NCI-H1436 (cell line): ENCODE measurements around the gene KRT40.
"Not testable (repeated sequence)": the region's sequence is repeated elsewhere in the genome, so short reads cannot be mapped to it uniquely, and the experiment has no call there.

Experiments used
- DNase-seq: peaks from one replicate; lab custom pipeline; 2025; lab: John Stamatoyannopoulos, UW

Gene KRT40

GRCh38 chr17:40984226-40984625 lies at the start of gene KRT40:
Gene KRT40, minus strand, starts transcription at chr17:40984326. Its CDS starts 53 bp downstream, at chr17:40984273.
- no peak for DNase-seq

DNA sequence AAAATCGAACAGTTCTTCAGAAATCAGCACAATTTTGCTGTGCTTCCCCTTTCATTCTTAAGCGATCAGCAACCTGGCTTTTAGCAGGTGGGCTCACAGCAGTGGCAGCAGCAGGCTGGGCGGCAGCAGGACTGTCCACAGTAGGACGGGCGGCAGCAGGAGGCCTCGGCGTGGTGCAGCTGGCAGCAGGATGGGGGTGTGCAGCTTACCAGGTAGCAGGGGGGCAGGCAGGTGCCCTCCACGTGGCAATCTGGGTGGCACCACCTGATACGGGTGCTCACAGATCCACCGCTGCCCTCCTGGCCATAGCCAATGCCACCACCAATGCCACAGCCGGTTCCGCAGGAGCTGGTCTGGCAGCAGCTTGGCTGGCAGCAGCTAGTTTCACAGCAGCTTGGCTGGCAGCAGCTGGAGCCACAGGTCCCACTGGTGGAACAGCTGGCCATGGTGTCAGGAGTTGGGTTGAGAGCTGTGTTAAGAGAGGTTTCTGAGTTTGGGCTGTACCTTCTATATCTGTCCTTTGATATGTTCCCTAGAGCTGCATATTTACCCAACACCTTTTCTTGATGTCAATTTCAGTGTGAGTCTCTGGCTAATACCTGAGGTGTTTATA lies 45.6 kb upstream of the KRT40 start, which contains the start of gene KRTAP1-4:
Gene KRTAP1-4, minus strand, starts transcription at position 563 of the 613 bp plus-strand sequence. Its CDS starts 117 bp downstream, at position 446.
- DNase-seq: no peak

- no peak for DNase-seq
These were observed 42.8 kb upstream of the KRT40 start, which contains the start of gene KRTAP1-5 for GRCh38 chr17:41026715-41027471. Gene KRTAP1-5, minus strand, starts transcription at chr17:41027208. Its CDS starts 53 bp downstream, at chr17:41027155.

DNA sequence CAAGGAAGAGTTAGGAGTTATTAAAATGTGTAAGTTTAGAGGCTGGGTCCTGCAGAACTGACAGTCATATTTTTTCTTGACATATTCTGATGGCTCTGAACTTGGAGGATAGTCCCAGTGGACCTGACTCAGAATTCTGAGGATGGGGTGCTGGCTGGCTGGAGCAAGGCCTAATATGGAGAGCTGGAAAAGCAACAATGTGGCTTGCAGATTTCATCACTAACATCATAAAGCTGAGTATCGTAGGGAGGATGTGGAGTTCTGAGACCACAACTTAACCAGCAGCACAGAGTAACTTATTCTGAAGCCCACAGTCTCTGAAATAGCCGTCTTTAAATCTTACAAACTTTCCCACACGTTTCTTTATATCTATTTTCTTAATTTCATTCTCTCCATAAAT lies 40.6 kb upstream of the KRT40 start:
- no peak for DNase-seq

- DNase-seq: no peak
These were observed 36.2 kb upstream of the KRT40 start for GRCh38 chr17:41020336-41020735.

DNA sequence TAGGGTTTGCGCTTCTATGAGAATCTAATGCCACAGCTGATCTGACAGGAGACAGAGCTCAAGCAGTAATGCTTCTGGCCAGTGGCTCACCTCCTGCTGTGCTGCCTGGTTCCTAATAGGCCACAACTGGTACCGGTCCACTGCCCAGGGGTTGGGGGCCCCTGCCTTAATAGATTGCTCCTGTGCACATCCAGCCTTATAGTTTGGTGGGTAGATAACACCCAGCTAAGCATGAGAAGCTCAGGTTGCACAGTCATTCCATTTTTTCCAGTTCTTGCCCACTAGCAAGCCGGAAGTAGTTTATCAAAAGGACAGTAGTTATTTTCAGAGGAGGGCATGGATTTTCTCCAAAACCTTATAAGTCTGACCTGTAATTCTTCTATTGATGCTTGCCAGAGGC lies 35.3 kb upstream of the KRT40 start:
- no peak for DNase-seq

DNA sequence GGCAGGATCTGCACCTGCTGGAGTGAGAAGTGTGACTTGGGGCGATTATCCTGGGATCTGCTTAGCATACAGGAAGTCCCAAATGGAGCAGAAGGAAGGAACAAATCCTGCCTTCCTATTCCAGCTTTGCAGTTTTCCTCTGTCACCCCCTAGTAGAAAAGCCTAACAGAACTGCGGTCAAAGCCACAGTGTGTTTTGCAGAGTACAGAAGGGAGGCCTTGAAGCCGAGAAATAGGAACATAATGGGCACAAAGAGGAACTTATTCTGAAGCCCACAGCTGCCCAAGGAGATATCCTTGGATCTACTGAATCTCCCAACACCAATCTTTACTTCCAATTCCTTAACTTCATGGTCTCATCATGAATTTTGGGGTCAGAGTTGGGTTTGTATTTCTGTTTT lies 34.4 kb upstream of the KRT40 start:
- DNase-seq: no peak

- DNase-seq: no peak
These were observed 32.6 kb upstream of the KRT40 start for GRCh38 chr17:41016578-41017215.

DNA sequence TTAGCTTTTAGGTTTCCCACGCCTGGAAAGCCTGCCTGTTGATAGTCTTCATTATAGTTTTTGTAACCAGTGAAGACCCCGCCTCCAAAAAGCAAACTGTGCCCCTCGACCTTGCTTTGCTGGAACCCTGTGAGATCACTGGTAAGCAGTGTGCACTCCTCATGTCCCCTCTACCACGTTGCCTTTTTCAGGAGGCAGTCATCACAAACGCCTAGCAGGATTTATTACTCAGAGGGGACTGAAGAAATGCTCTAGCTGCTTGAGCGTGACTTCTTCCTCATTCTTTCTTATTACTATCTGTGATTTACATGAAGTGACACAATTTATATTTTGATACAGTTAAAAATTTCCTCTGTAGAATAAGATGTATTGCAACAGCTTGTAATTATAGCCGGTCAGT lies 31.3 kb upstream of the KRT40 start:
- DNase-seq: no peak

GRCh38 chr17:41013606-41014005 lies 29.5 kb upstream of the KRT40 start:
- peak; percentile 68 for DNase-seq

DNA sequence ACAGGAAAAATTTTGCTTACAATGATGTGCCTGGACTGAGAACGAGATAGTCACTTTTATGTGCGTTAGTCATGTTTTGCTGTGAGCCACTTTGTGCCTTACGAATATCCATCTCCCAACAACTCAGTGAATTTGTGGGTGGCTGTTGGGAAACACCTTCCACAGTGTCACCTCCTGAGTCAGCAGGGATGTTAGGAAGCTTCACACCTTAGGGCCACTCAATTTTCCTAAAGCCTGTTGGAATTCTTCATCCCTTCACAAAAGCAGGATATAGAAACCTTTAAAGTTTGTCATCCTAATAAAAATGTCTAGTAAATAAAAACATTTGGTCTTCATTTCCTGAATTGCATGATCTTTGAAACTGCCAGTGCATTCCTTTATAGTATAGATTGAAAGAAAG lies 29.1 kb upstream of the KRT40 start:
- DNase-seq: no peak

- DNase-seq: no peak
These were observed 28.4 kb upstream of the KRT40 start for GRCh38 chr17:41012326-41013120.

GRCh38 chr17:41010441-41010840 lies 26.3 kb upstream of the KRT40 start:
- no peak for DNase-seq

- no peak for DNase-seq
These were observed 25.8 kb upstream of the KRT40 start for GRCh38 chr17:41009936-41010335.

DNA sequence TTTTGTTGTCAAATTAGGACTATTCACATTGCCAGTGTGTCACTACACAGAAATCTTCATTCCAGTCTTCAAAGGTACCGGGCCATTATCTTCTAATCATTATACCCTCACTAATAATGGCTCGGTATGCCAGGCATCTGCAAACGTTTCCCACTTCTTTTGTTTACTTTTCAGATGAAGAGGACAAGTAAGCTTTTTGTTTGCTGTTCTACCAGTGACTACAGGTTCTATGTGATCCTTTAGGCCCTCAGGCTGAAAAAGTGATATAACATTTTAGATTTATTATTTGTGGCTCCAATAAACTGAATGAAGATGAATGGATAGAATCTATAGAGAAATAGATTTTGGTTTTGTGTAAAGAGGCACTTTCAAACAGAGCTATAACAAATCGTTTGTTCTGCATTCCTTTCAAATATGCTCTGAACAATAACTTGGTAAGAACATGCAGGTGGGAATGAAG lies 25.2 kb upstream of the KRT40 start:
- DNase-seq: peak; percentile 21

DNA sequence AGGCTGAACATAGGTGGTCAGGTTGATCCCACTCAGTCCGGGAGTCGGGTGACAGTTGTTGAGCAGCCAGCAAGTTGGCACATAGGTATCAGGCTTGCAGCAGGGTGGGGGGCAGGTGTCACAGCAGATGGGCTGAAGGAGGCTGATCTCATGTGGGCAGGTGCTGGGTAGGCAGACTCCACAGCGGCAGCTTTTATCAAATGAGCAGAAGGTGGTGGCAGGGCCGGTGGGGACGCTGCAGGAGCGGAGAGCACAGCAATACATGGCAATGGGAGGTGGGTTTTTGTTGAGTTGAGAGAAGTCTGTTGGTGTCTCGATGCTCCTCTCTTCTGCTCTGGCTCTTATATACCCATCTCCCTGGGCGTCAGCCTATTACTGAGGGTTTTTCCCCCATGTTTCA lies 24.7 kb upstream of the KRT40 start, which contains the start of gene KRTAP3-1:
Gene KRTAP3-1, minus strand, starts transcription at position 318 of the 400 bp plus-strand sequence. Its CDS starts 54 bp downstream, at position 264.
- DNase-seq: peak; percentile 54

DNA sequence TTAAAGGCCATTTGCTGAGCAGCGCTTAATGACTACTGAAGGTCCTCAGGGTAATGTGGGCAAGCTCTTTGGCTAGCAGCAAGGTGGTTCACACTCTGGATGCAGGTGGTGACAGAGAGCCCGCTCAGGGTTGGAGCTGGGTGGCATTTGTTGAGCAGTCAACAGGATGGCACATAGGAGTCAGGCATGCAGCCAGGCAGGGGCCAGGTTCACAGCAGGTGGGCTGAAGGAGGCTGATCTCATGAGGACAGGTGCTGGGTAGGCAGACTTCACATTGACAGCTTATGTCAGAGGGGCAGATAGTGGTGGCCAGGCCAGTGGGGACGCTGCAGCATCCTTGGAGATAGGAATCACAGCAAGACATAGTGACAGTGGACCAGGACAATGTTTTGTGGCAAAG lies 20.3 kb upstream of the KRT40 start:
- DNase-seq: peak; percentile 62

DNA sequence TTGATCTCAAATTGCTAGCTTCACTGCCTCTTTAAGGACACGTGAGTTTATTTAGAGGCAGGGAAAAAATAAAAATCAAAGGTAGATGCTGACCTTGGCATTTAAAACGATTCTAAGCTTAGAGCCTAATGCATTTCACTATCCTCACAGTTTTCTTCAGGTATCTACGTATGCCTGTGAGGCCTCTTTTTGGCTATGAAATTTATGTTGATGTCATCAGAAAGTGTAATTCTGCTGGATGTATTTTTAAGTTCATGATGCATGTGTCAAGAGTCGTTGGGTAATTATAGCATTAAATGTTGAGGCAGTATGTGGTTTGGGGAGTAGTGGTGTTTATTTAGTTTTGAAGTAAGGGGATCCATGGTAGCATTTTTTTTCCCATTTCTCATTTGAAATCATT lies 19.8 kb upstream of the KRT40 start:
- DNase-seq: peak; percentile 55

GRCh38 chr17:41002814-41003213 lies 18.7 kb upstream of the KRT40 start:
- DNase-seq: no peak

DNA sequence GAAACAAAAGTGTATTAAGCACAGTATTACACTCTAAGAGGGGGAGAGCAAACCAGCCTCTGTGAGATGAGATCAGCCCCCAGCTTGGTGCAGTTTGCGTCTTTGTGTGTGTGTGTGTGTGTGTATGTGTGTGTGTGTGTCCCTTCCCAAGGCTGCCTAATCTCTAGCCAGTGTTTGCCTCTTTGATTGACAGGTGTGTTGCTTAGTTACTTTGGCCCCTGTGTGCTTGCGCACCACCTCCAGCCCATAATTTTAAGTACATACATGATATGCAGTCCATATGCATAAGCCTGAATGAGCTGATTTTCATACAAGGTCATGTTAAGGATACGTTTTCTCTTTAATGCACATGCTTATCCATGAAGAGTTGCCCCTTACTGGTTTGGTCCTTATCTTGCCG lies 17.7 kb upstream of the KRT40 start:
- DNase-seq: no peak

DNA sequence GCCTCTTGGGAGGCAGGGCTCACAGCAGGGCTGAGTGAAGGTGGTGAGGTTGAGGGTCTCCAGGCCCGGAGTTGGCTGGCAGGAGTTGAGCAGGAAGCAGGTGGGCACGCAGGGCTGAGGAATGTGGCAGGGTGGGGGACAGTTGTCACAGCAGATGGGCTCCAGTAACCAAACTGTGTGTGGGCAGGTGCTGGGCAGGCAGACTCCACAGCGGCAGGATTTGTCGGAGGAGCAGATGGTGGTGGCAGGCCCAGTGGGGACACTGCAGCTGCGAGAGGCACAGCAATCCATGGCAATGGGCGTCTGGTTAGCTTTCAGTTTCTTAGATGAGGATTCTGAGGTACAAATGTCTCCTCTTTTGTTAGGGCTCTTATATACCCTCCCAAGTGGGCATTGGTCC lies 15.4 kb upstream of the KRT40 start, which contains the start of gene KRTAP3-2:
Gene KRTAP3-2, minus strand, starts transcription at position 344 of the 400 bp plus-strand sequence. Its CDS starts 53 bp downstream, at position 291.
- not testable (repeated sequence) for DNase-seq

DNA sequence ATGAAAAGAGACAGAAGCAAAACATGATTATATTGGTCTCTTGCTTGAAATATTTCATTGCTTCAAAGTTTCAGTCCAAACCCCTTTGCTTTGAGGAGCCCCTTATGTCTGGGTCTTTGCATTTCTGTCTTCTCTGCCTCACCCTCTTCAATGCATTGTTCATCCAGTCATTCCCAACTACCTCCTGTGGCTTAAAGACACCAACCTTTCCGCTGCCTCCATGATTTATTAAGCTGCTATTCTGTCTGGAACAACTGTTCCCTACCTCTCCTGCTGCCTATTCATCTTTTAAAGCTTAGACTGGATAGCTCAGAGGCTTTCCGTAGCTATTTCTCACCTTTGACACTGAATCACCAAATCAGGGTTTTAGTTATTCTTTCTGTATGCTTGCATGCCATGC lies 13.2 kb upstream of the KRT40 start:
- no peak for DNase-seq
